ENCODE measurements around the gene TRIP10.

GRCh38 chr19:6728346-6728745, 11.1 kb upstream of the TRIP10 start:
- TF ChIP-seq YY1 (IDR thresholded peaks at IDR 0.05; ENCODE audit: insufficient read depth, insufficient read length) (no peak), ZNF274 (IDR thresholded peaks at IDR 0.05; ENCODE audit: low read depth, low read length) (no peak)
